Psoas muscle (tissue), 8 donors: ENCODE results near the gene RNASEH2A. TPM values are rescaled to one million over a fixed set of nuclear protein-coding genes. Genes with fewer than 3 reads are reported as not detected.
"Not testable (repeated sequence)": the region's sequence is repeated elsewhere in the genome, so short reads cannot be mapped to it uniquely, and the experiment has no call there.

Experiments
- ATAC-seq, 4 donors: fragments of 200-7000 bp; cut with Tn5 transposase; one replicate each; pipeline ENCODE4 v1.9.1; 2020; ENCODE audit warnings: moderate library complexity in 3 of 4, mild to moderate bottlenecking in 2 of 4
- DNase-seq, 2 donors: peaks; one replicate each; pipeline ENCODE4 v3.0.0-alpha.2; 2020
- H3K27ac ChIP-seq: fragments of 200-600 bp; one replicate; pipeline ENCODE4 v1.8.0; 2022
- H3K27me3 ChIP-seq, 3 donors: fragments of 200-600 bp in 1 of 3; one replicate each; pipeline versions ENCODE4 v1.6.1 to v1.8.0; 2013 to 2022; ENCODE audit warnings: low read length in 2 of 3, mild to moderate bottlenecking in 2 of 3, moderate library complexity in 1 of 3; ENCODE audit not compliant: insufficient read depth in 3 of 3
- H3K36me3 ChIP-seq, 2 donors: fragments of 200-600 bp in 1 of 2; one replicate each; pipeline versions ENCODE4 v1.6.1 to v1.8.0; 2013 to 2022; ENCODE audit warnings: low read depth in 1 of 2, mild to moderate bottlenecking in 1 of 2, moderate library complexity in 1 of 2; ENCODE audit not compliant: insufficient read depth in 1 of 2
- H3K4me1 ChIP-seq: fragments of 200-600 bp; one replicate; pipeline ENCODE4 v1.8.0; 2022
- H3K4me3 ChIP-seq: fragments of 200-600 bp; one replicate; pipeline ENCODE4 v1.8.0; 2022; ENCODE audit warnings: mild to moderate bottlenecking
- H3K9me3 ChIP-seq: fragments of 200-600 bp; one replicate; pipeline ENCODE4 v1.8.0; 2022
- CTCF ChIP-seq: fragments of 200-600 bp; IDR thresholded peaks from one replicate; pipeline ENCODE4 v1.8.0; 2022; ENCODE audit warnings: antibody characterized with exemption
- WGBS, 3 donors: extraction: QIAGEN DNeasy Blood & Tissue Kit; methylation state at CpG; one replicate each; pipeline versions ENCODE4 v1.1.6 to v1.1.7; 2013; 5-methylcytosine and 5-hydroxymethylcytosine counted together
- intact Hi-C, 2 donors: fragments of 100-400 bp; cut with DNase I; formaldehyde crosslinking; loops; one replicate each; pipeline versions ENCODE4 v1.11.0 to v1.14.2; 2022
- polyA plus RNA-seq, 3 donors: library from polyadenylated mRNA; stranded (reverse); fragments of 200-250 nt; gene quantifications; one replicate each; pipeline ENCODE4 v1.2.3, GENCODE V29; 2013
- total RNA-seq, 4 donors: library from RNA; stranded (reverse); fragmentation: NEBNext Ultra II Directional in 2 of 4; extraction: Animal tissue kit (Norgen Biotek cat#: 25700) in 2 of 4; gene quantifications; one replicate each; pipeline versions ENCODE4 v1.2.1 to v1.2.4, GENCODE V29; 2021 to 2023
- donor health status: healthy with polysubstance abuse.
- donor health status: DM: no; HTN: no; CAD: no; lungs with moderate emphysema.
- donor health status: Bipolar disorder and iron deficiency.
- donor health status: healthy.
- donor health status: DM: yes; HTN: yes; CAD: no.
- donor health status: DM: no; HTN: no; CAD: no.
- donor health status: DM: no; HTN: no; CAD: no.
- donor health status: DM: yes; HTN: yes; CAD: no.

The RNASEH2A gene
- total and polyA plus RNA-seq, 7 donors: 2.4 to 9.0 (median 3.6) TPM

GRCh38 chr19:12794196-12794941, 12.0 kb upstream of the RNASEH2A start:
- Histone ChIP-seq H3K9me3 (no peaks in the 10 kb centered on the region), H3K36me3 (peaks cover 0 to 17% of the 10 kb centered on the region in 2 donors), H3K27me3 (no peaks in the 10 kb centered on the region), H3K4me1 (peaks cover 10% of the 10 kb centered on the region), H3K27ac (peak overlapping the region; percentile 99), H3K4me3 (peak overlapping the region; percentile 99)
- ATAC-seq (no peak), DNase-seq (no peak)
- 70 to 75% (median 71%) methylated on average over 7 of the region's 7 CpGs for WGBS, 3 donors
- intact Hi-C loops: no loop called here
- no peak for TF ChIP-seq CTCF

- Histone ChIP-seq H3K27ac (peak overlapping the region; percentile 99), H3K4me3 (no peak overlapping the region), H3K9me3 (no peaks in the 10 kb centered on the region), H3K4me1 (peaks cover 10% of the 10 kb centered on the region), H3K27me3 (no peaks in the 10 kb centered on the region), H3K36me3 (peaks cover 0 to 23% of the 10 kb centered on the region in 2 donors)
- TF ChIP-seq CTCF: no peak
- intact Hi-C loops: loop anchor here (5.0 kb wide), 2 partner anchors 33 to 73 kb away; partner anchors contain the start of gene TNPO2 (in 1 of the 2)
- ATAC-seq (no peak), DNase-seq (peak in 1 of 2 donors; percentile 19)
- WGBS, 3 donors: 89 to 94% (median 91%) methylated on average over 9 of the region's 9 CpGs
Observed at GRCh38 chr19:12794971-12795381, 11.4 kb upstream of the RNASEH2A start.

- TF ChIP-seq CTCF: peak; percentile 93
- 11 to 17% (median 11%) methylated on average over 18 of the region's 18 CpGs for WGBS, 3 donors
Observed at GRCh38 chr19:12796146-12797071, 10.0 kb upstream of the RNASEH2A start.

GRCh38 chr19:12797141-12797587, 9.2 kb upstream of the RNASEH2A start:
- intact Hi-C loops: loop anchor here (5.0 kb wide), 2 partner anchors 35 to 75 kb away; partner anchors contain the start of gene TNPO2 (in 1 of the 2)

More at GRCh38 chr19:12796146-12797071, 10.0 kb upstream of the RNASEH2A start:
- H3K36me3 ChIP-seq: peaks cover 0 to 31% of the 10 kb centered on the region in 2 donors
- no peaks in the 10 kb centered on the region for H3K9me3 ChIP-seq
- ATAC-seq (peak in 2 of 4 donors; percentile 28 to 40), DNase-seq (peak; percentile 71 to 85)
- H3K27me3 ChIP-seq: no peaks in the 10 kb centered on the region
- intact Hi-C loops: loop anchor here (1.0 to 5.0 kb wide), 4 partner anchors 19 to 74 kb away; partner anchors contain the start of gene TNPO2 (in 1 of the 2)
- H3K27ac ChIP-seq: peak overlapping the region; percentile 19
- no peak overlapping the region for H3K4me3 ChIP-seq
- H3K4me1 ChIP-seq: peaks cover 17% of the 10 kb centered on the region

GRCh38 chr19:12797607-12798006, 8.8 kb upstream of the RNASEH2A start:
- intact Hi-C loops: loop anchor here (5.0 kb wide), 2 partner anchors 35 to 75 kb away; partner anchors contain the start of gene TNPO2 (in 1 of the 2)
- H3K27me3 ChIP-seq, H3K9me3 ChIP-seq, H3K27ac ChIP-seq, DNase-seq, H3K4me3 ChIP-seq, ATAC-seq: not testable (repeated sequence)
- 94 to 98% (median 95%) methylated on average over 7 of the region's 7 CpGs for WGBS, 3 donors
- peaks cover 0 to 31% of the 10 kb centered on the region in 2 donors for H3K36me3 ChIP-seq
- peaks cover 25% of the 10 kb centered on the region for H3K4me1 ChIP-seq

More at GRCh38 chr19:12797141-12797587, 9.2 kb upstream of the RNASEH2A start:
- 88 to 89% (median 88%) methylated on average over 6 of the region's 6 CpGs for WGBS, 3 donors
- no peak for TF ChIP-seq CTCF
- no peaks in the 10 kb centered on the region for H3K9me3 ChIP-seq
- H3K4me1 ChIP-seq: peaks cover 20% of the 10 kb centered on the region
- H3K27ac ChIP-seq: no peak overlapping the region
- ATAC-seq: no peak
- peaks cover 0 to 31% of the 10 kb centered on the region in 2 donors for H3K36me3 ChIP-seq
- DNase-seq: no peak
- no peaks in the 10 kb centered on the region for H3K27me3 ChIP-seq
- H3K4me3 ChIP-seq: no peak overlapping the region
